Cardiac fibroblast (primary cell): ENCODE data around the gene PCDHGB6.

Experiments used
- DNase-seq, 2 donors: peaks; one replicate each; pipeline versions ENCODE4 v3.0.0 to v3.0.0-alpha.2; 2010; ENCODE audit warnings: low read depth in 2 of 2
- H3K4me3 ChIP-seq, 2 donors: replicated peaks in 1 of 2; 1 replicate in 1 of 2; 2 replicates in 1 of 2; pipeline ENCODE4 v1.5.1; 2011; ENCODE audit warnings: low read depth in 2 of 2, low read length in 2 of 2, mild to moderate bottlenecking in 2 of 2, moderate library complexity in 1 of 2
- TF ChIP-seq, protein P1 (sequence below): IDR thresholded peaks from one replicate; pipeline ENCODE4 v1.5.1; 2011; ENCODE audit warnings: low read depth, mild to moderate bottlenecking, low read length, inconsistent platforms

Gene PCDHGB6

DNA sequence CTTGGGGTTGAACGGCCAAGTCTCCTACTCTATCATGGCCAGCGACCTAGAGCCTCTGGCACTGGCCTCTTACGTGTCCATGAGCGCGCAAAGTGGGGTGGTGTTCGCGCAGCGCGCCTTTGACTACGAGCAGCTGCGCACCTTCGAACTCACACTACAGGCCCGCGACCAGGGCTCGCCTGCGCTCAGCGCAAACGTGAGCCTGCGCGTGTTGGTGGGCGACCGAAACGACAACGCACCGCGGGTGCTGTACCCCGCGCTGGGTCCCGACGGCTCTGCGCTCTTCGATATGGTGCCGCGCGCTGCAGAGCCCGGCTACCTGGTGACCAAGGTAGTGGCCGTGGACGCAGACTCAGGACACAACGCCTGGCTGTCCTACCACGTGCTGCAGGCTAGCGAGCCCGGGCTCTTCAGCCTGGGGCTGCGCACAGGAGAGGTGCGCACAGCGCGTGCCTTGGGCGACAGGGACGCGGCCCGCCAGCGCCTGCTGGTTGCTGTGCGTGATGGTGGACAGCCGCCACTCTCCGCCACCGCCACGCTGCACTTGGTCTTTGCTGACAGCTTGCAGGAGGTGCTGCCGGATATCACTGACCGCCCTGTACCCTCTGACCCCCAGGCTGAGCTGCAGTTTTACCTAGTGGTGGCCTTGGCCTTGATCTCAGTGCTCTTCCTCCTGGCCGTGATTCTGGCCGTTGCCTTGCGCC is 8.1 kb upstream of the PCDHGB6 start:
- TF ChIP-seq, protein P1, sequence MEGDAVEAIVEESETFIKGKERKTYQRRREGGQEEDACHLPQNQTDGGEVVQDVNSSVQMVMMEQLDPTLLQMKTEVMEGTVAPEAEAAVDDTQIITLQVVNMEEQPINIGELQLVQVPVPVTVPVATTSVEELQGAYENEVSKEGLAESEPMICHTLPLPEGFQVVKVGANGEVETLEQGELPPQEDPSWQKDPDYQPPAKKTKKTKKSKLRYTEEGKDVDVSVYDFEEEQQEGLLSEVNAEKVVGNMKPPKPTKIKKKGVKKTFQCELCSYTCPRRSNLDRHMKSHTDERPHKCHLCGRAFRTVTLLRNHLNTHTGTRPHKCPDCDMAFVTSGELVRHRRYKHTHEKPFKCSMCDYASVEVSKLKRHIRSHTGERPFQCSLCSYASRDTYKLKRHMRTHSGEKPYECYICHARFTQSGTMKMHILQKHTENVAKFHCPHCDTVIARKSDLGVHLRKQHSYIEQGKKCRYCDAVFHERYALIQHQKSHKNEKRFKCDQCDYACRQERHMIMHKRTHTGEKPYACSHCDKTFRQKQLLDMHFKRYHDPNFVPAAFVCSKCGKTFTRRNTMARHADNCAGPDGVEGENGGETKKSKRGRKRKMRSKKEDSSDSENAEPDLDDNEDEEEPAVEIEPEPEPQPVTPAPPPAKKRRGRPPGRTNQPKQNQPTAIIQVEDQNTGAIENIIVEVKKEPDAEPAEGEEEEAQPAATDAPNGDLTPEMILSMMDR: no peak
- no peak overlapping the region for H3K4me3 ChIP-seq
- no peak for DNase-seq

DNA sequence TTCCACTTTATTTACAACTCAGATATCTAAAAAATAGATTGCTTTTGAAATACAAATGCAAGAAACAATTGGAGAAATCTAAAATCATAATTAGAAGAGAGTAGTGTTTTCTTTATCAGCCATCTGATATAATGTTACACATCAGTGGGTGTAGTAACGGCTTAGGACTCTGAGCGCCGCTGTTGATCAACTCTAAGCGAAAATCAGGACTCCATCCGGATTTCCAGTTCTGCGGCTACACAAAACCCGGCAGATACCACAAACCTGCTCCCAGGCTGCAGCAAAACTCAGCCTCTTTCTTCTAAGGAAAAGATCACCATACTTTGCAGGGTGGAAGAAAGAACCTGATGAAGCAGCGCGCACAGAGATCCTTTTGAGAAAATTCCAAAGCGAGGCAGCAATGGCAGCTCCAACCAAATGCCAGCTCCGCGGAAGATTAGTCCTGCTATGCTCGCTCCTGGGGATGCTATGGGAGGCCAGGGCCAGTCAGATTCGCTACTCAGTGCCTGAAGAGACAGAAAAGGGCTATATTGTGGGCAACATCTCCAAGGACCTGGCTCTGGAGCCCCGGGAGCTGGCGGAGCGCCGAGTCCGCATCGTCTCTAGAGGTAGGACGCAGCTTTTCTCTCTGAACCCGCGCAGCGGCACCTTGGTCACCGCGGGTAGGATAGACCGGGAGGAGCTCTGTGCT is 5.1 kb upstream of the PCDHGB6 start, which contains the start of gene PCDHGA9:
Gene PCDHGA9, plus strand, starts transcription at position 226 of the 691 bp plus-strand sequence. Its CDS starts 175 bp downstream, at position 401.
- peak; percentile 41 to 63 for DNase-seq
- TF ChIP-seq, protein P1: peak; percentile 53
- peak within 1 kb of the TSS; percentile 12 to 42 for H3K4me3 ChIP-seq

DNA sequence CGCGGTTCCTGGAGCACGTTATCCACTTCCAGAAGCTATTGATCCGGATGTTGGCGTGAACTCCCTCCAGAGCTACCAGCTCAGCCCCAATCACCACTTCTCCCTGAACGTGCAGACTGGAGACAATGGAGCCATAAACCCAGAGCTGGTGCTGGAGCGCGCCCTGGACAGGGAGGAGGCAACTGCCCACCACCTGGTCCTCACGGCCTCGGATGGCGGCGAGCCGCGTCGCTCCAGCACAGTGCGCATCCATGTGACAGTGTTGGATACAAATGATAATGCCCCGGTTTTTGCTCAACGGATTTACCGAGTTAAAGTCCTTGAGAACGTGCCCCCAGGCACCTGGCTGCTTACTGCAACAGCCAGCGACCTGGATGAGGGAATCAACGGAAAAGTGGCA is 4.4 kb upstream of the PCDHGB6 start:
- TF ChIP-seq, protein P1: no peak
- no peak overlapping the region for H3K4me3 ChIP-seq
- no peak for DNase-seq

DNA sequence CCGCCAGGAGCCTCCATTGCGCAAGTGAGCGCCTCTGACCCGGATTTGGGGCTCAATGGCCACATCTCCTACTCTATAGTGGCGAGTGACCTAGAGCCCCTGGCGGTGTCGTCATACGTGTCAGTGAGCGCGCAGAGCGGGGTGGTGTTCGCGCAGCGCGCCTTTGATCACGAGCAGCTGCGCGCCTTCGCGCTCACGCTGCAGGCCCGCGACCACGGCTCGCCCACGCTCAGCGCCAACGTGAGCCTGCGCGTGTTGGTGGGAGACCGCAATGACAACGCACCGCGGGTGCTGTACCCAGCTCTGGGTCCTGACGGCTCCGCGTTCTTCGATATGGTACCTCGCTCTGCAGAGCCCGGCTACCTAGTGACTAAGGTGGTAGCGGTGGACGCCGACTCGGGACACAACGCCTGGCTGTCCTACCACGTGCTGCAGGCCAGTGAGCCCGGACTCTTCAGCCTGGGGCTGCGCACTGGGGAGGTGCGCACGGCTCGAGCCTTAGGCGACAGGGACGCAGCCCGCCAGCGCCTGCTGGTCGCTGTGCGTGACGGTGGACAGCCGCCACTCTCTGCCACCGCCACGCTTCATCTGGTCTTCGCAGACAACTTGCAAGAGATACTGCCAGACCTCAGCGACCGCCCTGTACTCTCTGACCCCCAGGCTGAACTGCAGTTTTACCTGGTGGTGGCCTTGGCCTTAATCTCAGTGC is 1.9 kb downstream of the PCDHGB6 start:
- no peak overlapping the region for H3K4me3 ChIP-seq
- TF ChIP-seq, protein P1: no peak
- DNase-seq: no peak

DNA sequence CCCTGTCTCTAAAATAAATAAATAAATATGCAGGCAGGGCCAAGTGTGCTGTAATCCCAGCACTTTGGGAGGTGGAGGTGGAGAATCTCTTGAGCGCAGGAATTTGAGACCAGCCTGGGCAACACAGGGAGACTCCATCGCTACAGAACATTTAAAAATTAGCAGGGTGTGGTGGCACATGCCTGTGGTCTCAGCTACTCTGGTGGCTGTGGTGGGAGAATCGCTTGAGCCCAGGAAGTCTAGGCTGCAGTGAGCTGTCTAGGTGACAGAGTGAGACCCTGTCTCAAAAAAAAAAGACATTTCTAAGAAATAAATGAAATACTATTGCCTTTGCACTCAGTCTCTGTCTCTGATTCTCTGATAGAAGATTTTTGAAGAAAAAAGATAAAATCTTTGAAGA is 3.8 kb downstream of the PCDHGB6 start:
- TF ChIP-seq, protein P1: no peak
- no peak overlapping the region for H3K4me3 ChIP-seq
- no peak for DNase-seq

DNA sequence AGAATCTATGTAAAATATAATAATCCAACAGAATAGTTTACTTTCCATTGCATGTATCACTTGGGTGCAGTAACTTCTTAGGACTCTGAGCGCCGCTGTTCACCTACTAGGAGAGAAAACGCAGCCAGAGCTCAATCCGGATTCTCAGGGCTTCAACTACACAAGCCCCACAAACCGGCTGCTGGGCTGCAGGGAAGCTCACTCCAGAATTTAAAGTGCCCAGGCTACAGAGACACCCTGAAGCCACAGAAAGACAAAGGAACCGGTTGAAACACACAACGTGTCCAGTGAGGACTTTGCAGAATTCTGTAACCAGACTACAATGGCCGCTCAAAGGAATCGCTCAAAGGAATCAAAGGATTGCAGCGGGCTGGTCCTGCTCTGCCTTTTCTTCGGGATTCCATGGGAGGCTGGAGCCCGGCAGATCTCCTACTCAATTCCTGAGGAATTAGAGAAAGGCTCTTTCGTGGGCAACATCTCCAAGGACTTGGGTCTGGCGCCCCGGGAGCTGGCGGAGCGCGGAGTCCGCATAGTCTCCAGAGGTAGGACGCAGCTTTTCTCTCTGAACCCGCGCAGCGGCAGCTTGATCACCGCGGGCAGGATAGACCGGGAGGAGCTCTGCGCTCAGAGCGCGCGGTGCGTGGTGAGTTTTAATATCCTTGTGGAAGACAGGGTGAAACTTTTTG is 5.2 kb downstream of the PCDHGB6 start, which contains the start of gene PCDHGA10:
Gene PCDHGA10, plus strand, starts transcription at position 134 of the 686 bp plus-strand sequence. Its CDS starts 189 bp downstream, at position 323.
- TF ChIP-seq, protein P1: peak; percentile 68
- peak within 1 kb of the TSS; percentile 11 to 44 for H3K4me3 ChIP-seq
- DNase-seq: peak; percentile 73 to 81
